DOHH2 (cell line): Measurements from ENCODE around the gene ZFPL1.

ENCODE experiments used
- H3F3A ChIP-seq: fragments of 200-600 bp; sonication (generic), shearing (Covaris generic); 2 replicates; pipeline ENCODE4 v1.6.0; 2016; ENCODE audit warnings: antibody characterized with exemption, mild to moderate bottlenecking; ENCODE audit not compliant: control insufficient read depth, insufficient read depth
- H3K27ac ChIP-seq: fragments of 200-600 bp; sonication (generic); 2 replicates; pipeline ENCODE4 v1.5.1; 2014; ENCODE audit warnings: low read depth, mild to moderate bottlenecking, low read length, moderate library complexity
- H3K27me3 ChIP-seq: fragments of 200-600 bp; sonication (generic); 2 replicates; pipeline ENCODE4 v1.6.1; 2014; ENCODE audit warnings: mild to moderate bottlenecking, low read length, mixed read lengths; ENCODE audit not compliant: control insufficient read depth
- H3K36me3 ChIP-seq: fragments of 200-600 bp; sonication (generic); 2 replicates; pipeline ENCODE4 v1.6.1; 2014; ENCODE audit warnings: mild to moderate bottlenecking, low read length, moderate library complexity, mixed read lengths; ENCODE audit not compliant: control insufficient read depth
- H3K4me1 ChIP-seq: fragments of 200-600 bp; sonication (generic); 2 replicates; pipeline ENCODE4 v1.6.1; 2014; ENCODE audit warnings: mild to moderate bottlenecking, low read length, mixed read lengths; ENCODE audit not compliant: control insufficient read depth
- H3K4me2 ChIP-seq: fragments of 200-600 bp; sonication (generic); 2 replicates; pipeline ENCODE4 v1.6.0; 2014; ENCODE audit warnings: mild to moderate bottlenecking, low read length, moderate library complexity
- H3K4me3 ChIP-seq: fragments of 200-600 bp; sonication (generic); 2 replicates; pipeline ENCODE4 v1.5.1; 2014; ENCODE audit warnings: mild to moderate bottlenecking, low read length, mixed read lengths
- H3K79me2 ChIP-seq: fragments of 200-600 bp; sonication (generic); 2 replicates; pipeline ENCODE4 v1.6.1; 2014; ENCODE audit warnings: mild to moderate bottlenecking, low read length, mixed read lengths; ENCODE audit not compliant: control insufficient read depth
- H3K9me2 ChIP-seq: fragments of 200-600 bp; sonication (generic); replicated peaks from 2 replicates; pipeline ENCODE4 v1.6.1; 2014; ENCODE audit warnings: mild to moderate bottlenecking, low read length, mixed read lengths; ENCODE audit not compliant: control insufficient read depth
- H3K9me3 ChIP-seq: fragments of 200-600 bp; sonication (generic); 2 replicates; pipeline ENCODE4 v1.6.1; 2014; ENCODE audit warnings: antibody characterized with exemption, low read length, mixed read lengths; ENCODE audit not compliant: control insufficient read depth, insufficient read depth
- H4K20me1 ChIP-seq: fragments of 200-600 bp; sonication (generic); 2 replicates; pipeline ENCODE4 v1.6.0; 2014; ENCODE audit warnings: low read depth, mild to moderate bottlenecking, antibody characterized with exemption, low read length, moderate library complexity; ENCODE audit not compliant: control insufficient read depth, insufficient read depth
- CTCF ChIP-seq: fragments of 200-600 bp; sonication (generic); IDR thresholded peaks from one replicate; pipeline ENCODE4 v1.5.1; 2014; ENCODE audit warnings: antibody characterized with exemption, mild to moderate bottlenecking, low read depth, low read length; ENCODE audit not compliant: poor library complexity, severe bottlenecking
- EZH2phosphoT487 ChIP-seq: fragments of 200-600 bp; sonication (generic); IDR thresholded peaks from 2 replicates; pipeline ENCODE4 v1.6.1; 2017; ENCODE audit warnings: borderline replicate concordance, mild to moderate bottlenecking, antibody characterized with exemption, low read length, moderate library complexity, mixed read lengths

ZFPL1 gene

GRCh38 chr11:65086809-65087208 is 2.8 kb downstream of the ZFPL1 start:
- peaks cover 22% of the 10 kb centered on the region for H3K4me1 ChIP-seq
- H3K4me2 ChIP-seq: no peak overlapping the region
- H3K36me3 ChIP-seq: peaks cover 46% of the 10 kb centered on the region
- peaks cover 35% of the 10 kb centered on the region for H3K79me2 ChIP-seq
- H3K9me3 ChIP-seq: no peaks in the 10 kb centered on the region
- no peaks in the 10 kb centered on the region for H4K20me1 ChIP-seq
- no peak overlapping the region for H3K4me3 ChIP-seq
- no peaks in the 10 kb centered on the region for H3K9me2 ChIP-seq
- TF ChIP-seq EZH2phosphoT487: no peak
- TF ChIP-seq CTCF: no peak
- no peaks in the 10 kb centered on the region for H3K27me3 ChIP-seq
- H3K27ac ChIP-seq: no peak overlapping the region
- H3F3A ChIP-seq: 0 out of 2 replicates have a peak, but pooled peaks cover 2% of the 10 kb centered on the region

GRCh38 chr11:65087216-65087615 is 3.2 kb downstream of the ZFPL1 start:
- Histone ChIP-seq H3K79me2 (peaks cover 31% of the 10 kb centered on the region), H4K20me1 (no peaks in the 10 kb centered on the region), H3K27ac (no peak overlapping the region), H3K9me3 (no peaks in the 10 kb centered on the region), H3K36me3 (peaks cover 42% of the 10 kb centered on the region), H3K4me2 (no peak overlapping the region), H3K4me3 (no peak overlapping the region), H3F3A (peaks cover 6% of the 10 kb centered on the region; the same call in 1 of the 2 replicates), H3K4me1 (peaks cover 17% of the 10 kb centered on the region), H3K9me2 (no peaks in the 10 kb centered on the region), H3K27me3 (no peaks in the 10 kb centered on the region)
- no peak for TF ChIP-seq EZH2phosphoT487
- TF ChIP-seq CTCF: no peak

- no peaks in the 10 kb centered on the region for H4K20me1 ChIP-seq
- H3K79me2 ChIP-seq: peaks cover 25% of the 10 kb centered on the region
- peaks cover 36% of the 10 kb centered on the region for H3K36me3 ChIP-seq
- H3K27me3 ChIP-seq: no peaks in the 10 kb centered on the region
- no peaks in the 10 kb centered on the region for H3K9me3 ChIP-seq
- TF ChIP-seq EZH2phosphoT487: no peak
- no peak for TF ChIP-seq CTCF
- H3F3A ChIP-seq: peaks cover 8% of the 10 kb centered on the region; the same call in 1 of the 2 replicates
- H3K9me2 ChIP-seq: no peaks in the 10 kb centered on the region
- peaks cover 17% of the 10 kb centered on the region for H3K4me1 ChIP-seq
- H3K4me3 ChIP-seq: no peak overlapping the region
- no peak overlapping the region for H3K4me2 ChIP-seq
- H3K27ac ChIP-seq: no peak overlapping the region
Observed at GRCh38 chr11:65087827-65088226, 3.8 kb downstream of the ZFPL1 start.
